Neural cell (in vitro differentiated cells): ENCODE measurements around the gene DLG2.

Experiments used
- CTCF ChIP-seq: fragments of 450-650 bp; IDR thresholded peaks from 2 replicates; pipeline ENCODE4 v1.5.1; 2014; ENCODE audit warnings: antibody characterized with exemption, mild to moderate bottlenecking, moderate library complexity; ENCODE audit not compliant: poor library complexity, severe bottlenecking
- EZH2 ChIP-seq: fragments of 200-600, 300-800 bp; shearing (Covaris generic), sonication (generic); IDR thresholded peaks from 2 replicates; pipeline ENCODE4 v1.6.1; 2014; ENCODE audit warnings: antibody characterized with exemption, low read length, borderline replicate concordance, mild to moderate bottlenecking; ENCODE audit not compliant: insufficient read depth, poor library complexity, severe bottlenecking
- MXI1 ChIP-seq: fragments of 450-650 bp; conservative IDR thresholded peaks from 2 replicates; pipeline ENCODE4 v1.6.1; 2014; ENCODE audit warnings: antibody characterized with exemption, mild to moderate bottlenecking; ENCODE audit not compliant: poor library complexity, severe bottlenecking
- POLR2AphosphoS5 ChIP-seq: IDR thresholded peaks from 2 replicates; pipeline ENCODE4 v1.6.1; 2012
- REST ChIP-seq: IDR thresholded peaks from 2 replicates; pipeline ENCODE4 v1.6.1; 2012; ENCODE audit warnings: borderline replicate concordance

GRCh38 chr11:83863272-83863671 is 1763.9 kb downstream of the DLG2 start:
- TF ChIP-seq CTCF: no peak
- TF ChIP-seq EZH2: no peak
- no peak for TF ChIP-seq MXI1
- TF ChIP-seq REST: no peak
- no peak for TF ChIP-seq POLR2AphosphoS5
